ENCODE data around the gene SRRM4. TPM values are rescaled to one million over a fixed set of nuclear protein-coding genes. Genes with fewer than 3 reads are reported as not detected.

SRRM4 gene
- total and polyA plus RNA-seq, 4 donors, result not detected

DNA sequence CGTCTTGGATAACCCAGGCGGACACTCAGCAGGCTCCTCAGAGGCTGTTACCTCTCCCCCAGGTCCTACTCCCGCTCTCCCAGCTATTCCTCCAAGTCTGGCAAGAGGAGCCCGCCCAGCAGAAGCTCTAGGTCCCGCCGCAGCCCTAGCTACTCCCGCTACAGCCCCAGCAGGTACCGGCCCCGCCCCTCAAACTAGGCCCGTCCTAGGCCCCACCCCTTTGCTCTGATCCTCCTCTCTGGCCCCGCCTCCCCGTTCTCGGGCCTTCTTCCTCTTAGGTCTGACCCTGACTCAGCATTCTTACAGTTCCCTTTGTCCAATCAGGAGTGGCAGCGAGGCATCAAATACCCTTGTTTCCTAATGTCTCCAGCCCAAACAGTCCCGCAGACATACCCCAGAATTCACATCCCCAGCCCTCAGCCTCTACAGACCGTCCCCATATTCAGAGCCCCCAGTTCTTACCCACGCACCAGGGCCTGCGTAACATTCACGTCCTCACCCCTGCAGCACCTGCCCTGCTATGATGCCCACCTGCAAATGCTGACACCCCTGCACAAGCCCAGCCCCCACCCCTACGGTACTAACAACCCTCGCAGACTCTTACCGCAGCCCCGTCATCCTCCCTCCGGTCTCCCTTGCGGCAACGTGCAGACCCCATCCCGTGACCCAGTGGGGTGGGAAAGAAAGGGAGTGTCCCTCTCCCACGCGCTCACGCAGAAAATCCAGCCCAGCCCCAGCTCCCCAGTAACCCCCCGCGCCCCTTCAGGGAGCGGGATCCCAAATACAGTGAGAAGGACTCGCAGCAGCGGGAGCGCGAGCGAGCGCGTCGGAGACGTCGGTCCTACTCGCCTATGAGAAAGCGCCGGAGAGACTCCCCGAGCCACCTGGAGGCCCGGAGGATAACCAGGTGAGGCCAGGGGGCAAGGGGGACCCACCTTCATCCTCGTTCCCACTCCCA is 172.4 kb downstream of the SRRM4 start:
- no peak overlapping the region for H3K9ac ChIP-seq (ENCODE audit: low read depth in 1 of 2, low read length in 2 of 2)
- H3K27me3 ChIP-seq (ENCODE audit: control insufficient read depth in 4 of 4, insufficient read depth in 4 of 4, low read length in 3 of 4), result peaks cover 0 to 4% (median 0%) of the 10 kb centered on the region in 4 donors
- H3K4me3 ChIP-seq (ENCODE audit: low read depth in 1 of 3, low read length in 3 of 3), result no peak overlapping the region
- 19% methylated on average over 49 of the region's 49 CpGs for WGBS
- no peak for TF ChIP-seq FOXA2 (IDR thresholded peaks at IDR 0.05)
- TF ChIP-seq RAD21 (IDR thresholded peaks at IDR 0.05), result no peak
- H3K36me3 ChIP-seq (ENCODE audit: control insufficient read depth in 4 of 4, insufficient read depth in 3 of 4, low read depth in 1 of 4, low read length in 3 of 4), result no peaks in the 10 kb centered on the region
- peaks cover 0 to 10% (median 4%) of the 10 kb centered on the region in 4 donors for H3K9me3 ChIP-seq (ENCODE audit: control insufficient read depth in 4 of 4, low read length in 3 of 4)
- H3K27ac ChIP-seq (ENCODE audit: low read depth in 1 of 2, low read length in 2 of 2), result no peak overlapping the region
- peak; percentile 37 for DNase-seq (ENCODE audit: low spot score)
- H3K4me1 ChIP-seq (ENCODE audit: control insufficient read depth in 4 of 4, insufficient read depth in 4 of 4, low read length in 3 of 4), result no peaks in the 10 kb centered on the region

DNA sequence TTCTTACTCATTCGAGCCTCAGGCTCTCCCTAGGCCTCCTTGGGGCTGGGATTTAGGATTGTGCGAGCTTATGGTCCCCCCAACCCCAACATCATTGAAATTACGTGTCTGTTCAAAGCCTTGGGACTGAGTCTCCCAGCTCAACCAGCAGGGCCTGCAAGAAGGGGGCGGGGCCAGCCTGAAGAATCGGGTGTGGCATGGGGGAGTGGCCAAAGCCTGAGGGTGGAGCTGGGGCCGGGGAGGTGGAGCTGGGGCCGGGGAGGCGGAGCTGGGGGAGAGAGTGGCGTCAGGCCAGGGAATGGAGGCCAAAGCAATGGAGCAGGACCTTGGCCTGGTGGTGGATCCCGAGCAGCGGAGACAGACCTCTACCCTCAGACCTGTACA is 173.1 kb downstream of the SRRM4 start:
- no peak overlapping the region for H3K27ac ChIP-seq (ENCODE audit: low read depth in 1 of 2, low read length in 2 of 2)
- TF ChIP-seq SP1 (IDR thresholded peaks at IDR 0.05) (no peak), NR2F2 (IDR thresholded peaks at IDR 0.05) (no peak), YY1 (IDR thresholded peaks at IDR 0.05) (no peak), FOXA2 (IDR thresholded peaks at IDR 0.05) (no peak), FOXA1 (IDR thresholded peaks at IDR 0.05) (no peak), JUND (IDR thresholded peaks at IDR 0.05) (no peak)
- TF ChIP-seq, protein P1, sequence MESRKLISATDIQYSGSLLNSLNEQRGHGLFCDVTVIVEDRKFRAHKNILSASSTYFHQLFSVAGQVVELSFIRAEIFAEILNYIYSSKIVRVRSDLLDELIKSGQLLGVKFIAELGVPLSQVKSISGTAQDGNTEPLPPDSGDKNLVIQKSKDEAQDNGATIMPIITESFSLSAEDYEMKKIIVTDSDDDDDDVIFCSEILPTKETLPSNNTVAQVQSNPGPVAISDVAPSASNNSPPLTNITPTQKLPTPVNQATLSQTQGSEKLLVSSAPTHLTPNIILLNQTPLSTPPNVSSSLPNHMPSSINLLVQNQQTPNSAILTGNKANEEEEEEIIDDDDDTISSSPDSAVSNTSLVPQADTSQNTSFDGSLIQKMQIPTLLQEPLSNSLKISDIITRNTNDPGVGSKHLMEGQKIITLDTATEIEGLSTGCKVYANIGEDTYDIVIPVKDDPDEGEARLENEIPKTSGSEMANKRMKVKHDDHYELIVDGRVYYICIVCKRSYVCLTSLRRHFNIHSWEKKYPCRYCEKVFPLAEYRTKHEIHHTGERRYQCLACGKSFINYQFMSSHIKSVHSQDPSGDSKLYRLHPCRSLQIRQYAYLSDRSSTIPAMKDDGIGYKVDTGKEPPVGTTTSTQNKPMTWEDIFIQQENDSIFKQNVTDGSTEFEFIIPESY (IDR thresholded peaks at IDR 0.05), result no peak
- WGBS, result 52% methylated on average over 11 of the region's 11 CpGs

DNA sequence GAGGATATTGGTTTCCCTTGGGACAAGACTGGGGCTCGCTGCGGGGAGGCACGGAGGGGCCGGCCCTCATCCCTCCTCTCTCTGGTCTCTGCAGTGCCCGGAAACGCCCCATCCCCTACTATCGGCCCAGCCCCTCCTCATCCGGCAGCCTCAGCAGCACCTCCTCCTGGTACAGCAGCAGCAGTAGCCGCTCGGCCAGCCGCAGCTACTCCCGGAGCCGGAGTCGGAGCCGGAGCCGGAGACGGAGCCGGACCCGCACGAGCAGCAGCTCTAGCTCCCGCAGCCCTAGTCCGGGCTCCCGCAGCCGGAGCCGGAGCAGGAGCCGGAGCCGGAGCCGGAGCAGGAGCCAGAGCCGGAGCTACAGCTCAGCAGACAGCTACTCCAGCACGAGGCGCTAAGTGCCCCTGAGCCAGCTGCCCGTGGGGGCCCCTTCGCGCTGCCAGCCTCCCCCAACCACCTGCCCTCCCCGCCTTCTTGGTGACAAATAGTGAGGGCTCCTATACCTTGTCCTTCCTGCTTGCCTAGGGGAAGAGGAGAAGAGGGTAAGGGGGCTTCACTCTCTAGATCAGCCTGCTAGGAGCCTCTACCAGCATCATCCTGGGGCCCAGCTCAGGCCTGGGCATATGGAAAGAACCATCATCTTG is 175.2 kb downstream of the SRRM4 start:
- H3K36me3 ChIP-seq (ENCODE audit: control insufficient read depth in 4 of 4, insufficient read depth in 3 of 4, low read depth in 1 of 4, low read length in 3 of 4), result no peaks in the 10 kb centered on the region
- H3K4me3 ChIP-seq (ENCODE audit: low read depth in 1 of 3, low read length in 3 of 3), result no peak overlapping the region
- no peak for DNase-seq (ENCODE audit: low spot score)
- no peak overlapping the region for H3K9ac ChIP-seq (ENCODE audit: low read depth in 1 of 2, low read length in 2 of 2)
- no peak for TF ChIP-seq HNF4G (IDR thresholded peaks at IDR 0.05)
- no peak for TF ChIP-seq FOXA1 (IDR thresholded peaks at IDR 0.05)
- TF ChIP-seq HNF4A (conservative IDR thresholded peaks at IDR 0.05), result no peak
- no peak for TF ChIP-seq SP1 (IDR thresholded peaks at IDR 0.05)
- TF ChIP-seq NR2F2 (IDR thresholded peaks at IDR 0.05), result no peak
- no peak for TF ChIP-seq RAD21 (IDR thresholded peaks at IDR 0.05)
- TF ChIP-seq YY1 (IDR thresholded peaks at IDR 0.05), result no peak
- TF ChIP-seq TAF1 (conservative IDR thresholded peaks at IDR 0.05), result no peak
- TF ChIP-seq, protein P2, sequence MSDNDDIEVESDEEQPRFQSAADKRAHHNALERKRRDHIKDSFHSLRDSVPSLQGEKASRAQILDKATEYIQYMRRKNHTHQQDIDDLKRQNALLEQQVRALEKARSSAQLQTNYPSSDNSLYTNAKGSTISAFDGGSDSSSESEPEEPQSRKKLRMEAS (IDR thresholded peaks at IDR 0.05), result no peak
- H3K27ac ChIP-seq (ENCODE audit: low read depth in 1 of 2, low read length in 2 of 2), result no peak overlapping the region
- H3K4me1 ChIP-seq (ENCODE audit: control insufficient read depth in 4 of 4, insufficient read depth in 4 of 4, low read length in 3 of 4), result no peaks in the 10 kb centered on the region
- H3K9me3 ChIP-seq (ENCODE audit: control insufficient read depth in 4 of 4, low read length in 3 of 4), result peaks cover 0 to 3% (median 1%) of the 10 kb centered on the region in 4 donors
- peaks cover 0 to 4% (median 0%) of the 10 kb centered on the region in 4 donors for H3K27me3 ChIP-seq (ENCODE audit: control insufficient read depth in 4 of 4, insufficient read depth in 4 of 4, low read length in 3 of 4)
- 79% methylated on average over 35 of the region's 35 CpGs for WGBS

More for the DNA sequence above, 173.1 kb downstream of the SRRM4 start:
- no peak for DNase-seq (ENCODE audit: low spot score)
- no peak overlapping the region for H3K4me3 ChIP-seq (ENCODE audit: low read depth in 1 of 3, low read length in 3 of 3)
- no peaks in the 10 kb centered on the region for H3K4me1 ChIP-seq (ENCODE audit: control insufficient read depth in 4 of 4, insufficient read depth in 4 of 4, low read length in 3 of 4)
- peaks cover 0 to 10% (median 4%) of the 10 kb centered on the region in 4 donors for H3K9me3 ChIP-seq (ENCODE audit: control insufficient read depth in 4 of 4, low read length in 3 of 4)
- H3K36me3 ChIP-seq (ENCODE audit: control insufficient read depth in 4 of 4, insufficient read depth in 3 of 4, low read depth in 1 of 4, low read length in 3 of 4), result no peaks in the 10 kb centered on the region
- peaks cover 0 to 4% (median 0%) of the 10 kb centered on the region in 4 donors for H3K27me3 ChIP-seq (ENCODE audit: control insufficient read depth in 4 of 4, insufficient read depth in 4 of 4, low read length in 3 of 4)
- H3K9ac ChIP-seq (ENCODE audit: low read depth in 1 of 2, low read length in 2 of 2), result no peak overlapping the region

Measured in liver (tissue), 9 donors.